ENCODE data around the gene SPI1.

The SPI1 gene

DNA sequence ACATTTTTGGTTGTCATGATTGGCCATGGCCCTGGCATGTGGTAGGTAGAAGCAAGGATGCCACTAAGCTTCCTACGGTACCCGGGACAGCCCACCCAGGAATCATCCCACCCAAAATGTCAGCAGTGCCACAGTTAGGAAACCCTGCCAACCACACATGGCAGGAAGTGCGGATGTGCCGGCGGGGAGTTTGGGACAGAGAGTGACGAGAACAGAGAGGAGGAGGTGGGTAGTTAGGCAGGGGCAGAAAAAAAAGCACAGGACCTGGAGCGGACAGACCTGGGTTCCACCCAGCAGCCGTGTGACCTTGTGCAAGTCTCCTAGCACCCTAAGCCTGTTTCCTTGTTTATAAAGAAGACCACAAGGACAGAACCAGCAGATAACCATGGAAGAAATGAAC lies 3.3 kb downstream of the SPI1 start:
- TF ChIP-seq, protein P1, sequence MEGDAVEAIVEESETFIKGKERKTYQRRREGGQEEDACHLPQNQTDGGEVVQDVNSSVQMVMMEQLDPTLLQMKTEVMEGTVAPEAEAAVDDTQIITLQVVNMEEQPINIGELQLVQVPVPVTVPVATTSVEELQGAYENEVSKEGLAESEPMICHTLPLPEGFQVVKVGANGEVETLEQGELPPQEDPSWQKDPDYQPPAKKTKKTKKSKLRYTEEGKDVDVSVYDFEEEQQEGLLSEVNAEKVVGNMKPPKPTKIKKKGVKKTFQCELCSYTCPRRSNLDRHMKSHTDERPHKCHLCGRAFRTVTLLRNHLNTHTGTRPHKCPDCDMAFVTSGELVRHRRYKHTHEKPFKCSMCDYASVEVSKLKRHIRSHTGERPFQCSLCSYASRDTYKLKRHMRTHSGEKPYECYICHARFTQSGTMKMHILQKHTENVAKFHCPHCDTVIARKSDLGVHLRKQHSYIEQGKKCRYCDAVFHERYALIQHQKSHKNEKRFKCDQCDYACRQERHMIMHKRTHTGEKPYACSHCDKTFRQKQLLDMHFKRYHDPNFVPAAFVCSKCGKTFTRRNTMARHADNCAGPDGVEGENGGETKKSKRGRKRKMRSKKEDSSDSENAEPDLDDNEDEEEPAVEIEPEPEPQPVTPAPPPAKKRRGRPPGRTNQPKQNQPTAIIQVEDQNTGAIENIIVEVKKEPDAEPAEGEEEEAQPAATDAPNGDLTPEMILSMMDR (IDR thresholded peaks at IDR 0.05; ENCODE audit: low read depth, low read length) = no peak
- DNase-seq (ENCODE audit: extremely low read depth, low read depth) = no peak

DNA sequence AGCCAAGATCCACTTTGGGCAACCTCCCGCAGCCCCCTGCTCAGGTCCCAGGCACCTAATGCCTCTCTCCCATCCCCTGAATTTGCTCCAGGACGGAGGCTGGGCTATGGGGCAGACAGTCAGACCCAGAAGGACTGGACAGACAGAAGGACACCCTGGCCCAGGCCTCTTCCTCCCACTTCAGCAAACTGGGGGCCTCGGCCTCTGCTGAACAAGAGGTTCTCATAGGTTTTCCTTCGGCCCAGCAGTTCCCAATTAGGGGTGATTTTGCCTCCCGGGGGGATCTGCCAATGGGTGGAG lies 3.7 kb downstream of the SPI1 start:
- DNase-seq (ENCODE audit: extremely low read depth, low read depth) = no peak

DNA sequence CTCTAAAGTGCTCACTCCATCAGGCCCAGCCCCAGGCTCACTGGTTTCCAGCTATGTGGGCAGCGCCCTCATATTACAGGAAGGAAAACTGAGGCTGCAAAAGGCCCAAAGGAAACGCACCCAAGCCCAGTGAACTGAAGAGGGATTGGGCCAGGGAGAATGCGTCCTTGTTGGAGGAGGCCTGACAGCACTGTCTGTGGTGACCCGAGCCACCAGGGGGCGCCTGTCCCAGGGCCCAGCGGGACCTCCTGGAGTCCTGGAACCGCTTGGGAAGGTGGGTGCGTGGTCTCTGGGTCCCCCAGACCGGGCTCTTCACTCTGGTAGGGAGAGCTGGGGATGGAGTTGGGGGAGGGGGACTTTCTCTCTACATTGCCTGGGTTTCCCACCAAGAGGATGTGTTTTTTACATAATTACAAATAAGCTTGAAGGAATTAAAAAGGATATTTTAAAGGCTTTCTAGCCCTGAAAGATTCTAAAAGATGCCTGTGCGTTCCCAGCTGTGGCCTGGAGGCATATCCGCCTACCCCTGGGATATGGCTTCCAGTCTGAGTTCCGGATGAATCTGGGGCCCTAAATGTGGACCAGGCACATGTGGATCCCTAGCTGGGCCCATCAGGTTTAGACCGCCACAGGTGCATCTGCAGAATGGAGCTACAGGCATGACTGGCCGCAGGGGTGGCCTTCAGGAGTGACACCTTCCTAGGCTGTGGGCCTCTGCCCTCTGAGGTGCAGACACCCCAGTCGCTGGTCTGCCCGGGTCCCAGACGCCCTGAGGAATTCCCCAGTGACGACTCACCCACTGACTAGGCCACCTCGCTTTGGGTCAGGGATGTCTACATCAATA lies 4.2 kb downstream of the SPI1 start:
- TF ChIP-seq, protein P1 (IDR thresholded peaks at IDR 0.05; ENCODE audit: low read depth, low read length) = peak; percentile 94
- DNase-seq (ENCODE audit: extremely low read depth, low read depth) = peak; percentile 16

More for the DNA sequence above, 3.7 kb downstream of the SPI1 start:
- TF ChIP-seq, protein P1 (IDR thresholded peaks at IDR 0.05; ENCODE audit: low read depth, low read length) = no peak

DNA sequence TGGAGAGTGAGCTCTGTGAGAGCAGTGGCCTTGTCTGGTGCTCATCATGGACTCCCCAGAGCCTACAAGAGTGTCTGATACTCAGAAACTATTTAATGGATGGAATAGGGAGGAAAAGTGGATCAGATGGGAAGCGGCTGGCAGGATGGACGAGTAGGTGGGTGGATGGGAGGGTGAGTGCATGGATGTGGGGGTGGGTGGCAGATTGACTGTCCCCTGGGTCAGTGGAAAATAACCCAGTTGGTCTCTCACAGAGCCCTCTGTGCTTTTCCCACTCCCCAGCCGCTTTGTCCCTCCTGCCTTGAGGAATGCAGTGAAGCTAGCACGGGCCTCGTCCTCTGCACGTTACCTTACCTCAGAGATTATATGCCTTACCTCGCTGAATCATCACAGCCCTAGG lies 5.9 kb downstream of the SPI1 start:
- no peak for DNase-seq (ENCODE audit: extremely low read depth, low read depth)
- TF ChIP-seq, protein P1 (IDR thresholded peaks at IDR 0.05; ENCODE audit: low read depth, low read length) = no peak

DNA sequence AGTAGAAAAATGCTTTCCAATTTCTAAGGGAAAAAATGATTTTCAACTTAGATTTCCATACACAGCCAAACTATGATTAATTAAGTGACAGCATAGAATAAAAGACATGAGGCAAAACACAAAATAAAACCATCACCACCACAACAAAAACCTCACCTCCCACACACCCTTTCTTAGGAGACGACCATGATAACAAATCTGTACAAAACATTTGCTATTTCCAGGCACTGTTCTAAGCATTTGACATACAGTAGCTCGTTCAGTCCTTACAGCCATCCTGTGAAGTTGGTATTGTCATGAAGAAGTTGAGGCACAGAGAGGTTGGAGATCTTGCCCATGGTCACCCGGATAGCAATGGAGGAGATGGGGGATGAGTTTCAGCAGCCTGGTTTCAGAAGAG lies 8.7 kb downstream of the SPI1 start:
- TF ChIP-seq, protein P1 (IDR thresholded peaks at IDR 0.05; ENCODE audit: low read depth, low read length) = no peak
- DNase-seq (ENCODE audit: extremely low read depth, low read depth) = no peak

DNA sequence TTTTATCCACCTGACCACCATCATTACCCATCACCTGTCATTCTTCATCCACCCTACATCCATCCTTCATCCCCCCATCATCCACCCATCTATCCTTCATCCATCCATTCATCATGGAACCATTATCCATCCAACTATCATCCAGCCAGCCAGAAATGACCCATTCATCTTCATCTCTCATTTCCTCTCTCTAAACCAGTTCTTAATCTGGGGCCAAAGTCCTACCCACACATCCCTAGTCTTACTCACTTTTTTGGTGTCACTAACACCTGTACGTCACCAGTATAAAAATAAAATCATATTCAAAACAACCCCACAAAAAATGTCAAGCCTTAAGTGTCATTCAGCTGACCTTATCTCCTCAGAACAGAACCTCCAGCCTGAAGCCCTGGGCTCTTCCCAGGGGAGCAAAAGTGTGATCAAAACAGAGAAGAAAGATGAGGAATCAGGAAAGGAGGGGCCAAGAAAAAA lies 12.3 kb downstream of the SPI1 start:
- TF ChIP-seq, protein P1 (IDR thresholded peaks at IDR 0.05; ENCODE audit: low read depth, low read length) = no peak
- DNase-seq (ENCODE audit: extremely low read depth, low read depth) = no peak

DNA sequence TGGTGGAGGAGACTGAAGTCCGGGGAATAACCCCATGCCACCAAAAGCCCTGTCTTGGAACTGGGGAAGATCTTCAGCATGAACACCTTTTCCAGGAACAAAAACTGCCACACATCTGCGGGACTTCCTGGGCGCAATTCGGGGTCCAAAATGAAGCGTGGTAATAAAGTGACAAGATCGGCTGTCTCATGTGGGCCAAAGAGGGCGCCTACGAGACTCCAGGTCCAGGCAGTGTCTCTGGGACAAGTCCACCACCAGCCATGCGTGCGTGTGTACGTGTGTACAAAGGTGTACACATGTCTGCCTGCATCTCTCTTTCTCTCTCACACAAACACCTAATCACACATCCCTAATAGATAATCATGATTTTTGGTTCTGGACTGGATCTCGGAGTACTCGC lies 16.9 kb downstream of the SPI1 start:
- DNase-seq (ENCODE audit: extremely low read depth, low read depth) = no peak
- TF ChIP-seq, protein P1 (IDR thresholded peaks at IDR 0.05; ENCODE audit: low read depth, low read length) = no peak
